ENCODE data around the gene CDH16. TPM values are rescaled to one million over a fixed set of nuclear protein-coding genes. Genes with fewer than 3 reads are reported as not detected.

The CDH16 gene
- total RNA-seq, 1 experiment from 2014 or later = not detected

DNA sequence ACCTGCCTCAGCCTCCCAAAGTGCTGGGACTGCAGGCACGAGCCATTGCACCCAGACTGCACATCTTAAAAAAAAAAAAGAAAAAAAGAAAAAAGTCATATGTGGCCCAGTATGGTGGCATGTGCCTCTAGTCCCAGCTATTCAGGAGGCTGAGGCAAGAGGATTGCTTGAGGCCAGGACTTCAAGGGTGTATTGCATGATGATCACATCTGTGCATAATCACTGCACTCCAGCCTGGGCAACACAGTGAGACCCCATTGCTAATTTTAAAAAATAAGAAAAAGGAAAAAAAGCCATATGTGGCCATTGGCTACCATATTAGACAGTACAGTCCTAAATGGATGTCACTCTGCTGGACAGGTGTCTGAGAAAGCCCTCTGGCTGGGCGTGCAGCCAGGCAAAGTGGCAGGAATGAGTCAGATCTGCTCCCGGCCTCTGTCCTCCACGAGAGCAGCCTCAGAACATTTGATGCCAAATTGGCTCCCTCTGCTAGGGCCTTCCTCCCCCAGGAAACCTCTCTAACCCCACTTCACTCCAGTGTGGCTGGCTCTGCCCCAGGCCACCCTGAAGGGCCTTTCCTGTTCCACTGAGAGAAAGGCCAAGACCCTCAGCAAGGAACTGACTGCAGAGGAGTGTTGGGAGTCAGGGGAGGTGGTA lies 59.8 kb downstream of the CDH16 start:
- intact Hi-C loops (cut with micrococcal nuclease) = no loop called here
- Mint-ChIP-seq H3K9me3 (ENCODE audit: unreplicated experiment) (no peaks in the 10 kb centered on the region), H3K27me3 (ENCODE audit: insufficient read depth, unreplicated experiment) (no peaks in the 10 kb centered on the region), H3K4me3 (ENCODE audit: unreplicated experiment) (no peak overlapping the region), H3K4me1 (ENCODE audit: insufficient read depth, unreplicated experiment) (peaks cover 5% of the 10 kb centered on the region), H3K27ac (ENCODE audit: low read depth, unreplicated experiment) (no peak overlapping the region), H3K36me3 (ENCODE audit: insufficient read depth, unreplicated experiment) (no peaks in the 10 kb centered on the region)
- ChIA-PET CTCF (interaction anchor here (0.7 to 5.4 kb wide), 6 partner anchors 9 to 49 kb away, joined by 3 to 43 read pairs (median 6); partner anchors contain the start of gene NAE1), POLR2A (no interaction called here)
- DNase-seq (ENCODE audit: unreplicated experiment) = peak; percentile 87
- no TSS peak for BruUV-seq (replicated peaks)
- TF ChIP-seq, protein P1, sequence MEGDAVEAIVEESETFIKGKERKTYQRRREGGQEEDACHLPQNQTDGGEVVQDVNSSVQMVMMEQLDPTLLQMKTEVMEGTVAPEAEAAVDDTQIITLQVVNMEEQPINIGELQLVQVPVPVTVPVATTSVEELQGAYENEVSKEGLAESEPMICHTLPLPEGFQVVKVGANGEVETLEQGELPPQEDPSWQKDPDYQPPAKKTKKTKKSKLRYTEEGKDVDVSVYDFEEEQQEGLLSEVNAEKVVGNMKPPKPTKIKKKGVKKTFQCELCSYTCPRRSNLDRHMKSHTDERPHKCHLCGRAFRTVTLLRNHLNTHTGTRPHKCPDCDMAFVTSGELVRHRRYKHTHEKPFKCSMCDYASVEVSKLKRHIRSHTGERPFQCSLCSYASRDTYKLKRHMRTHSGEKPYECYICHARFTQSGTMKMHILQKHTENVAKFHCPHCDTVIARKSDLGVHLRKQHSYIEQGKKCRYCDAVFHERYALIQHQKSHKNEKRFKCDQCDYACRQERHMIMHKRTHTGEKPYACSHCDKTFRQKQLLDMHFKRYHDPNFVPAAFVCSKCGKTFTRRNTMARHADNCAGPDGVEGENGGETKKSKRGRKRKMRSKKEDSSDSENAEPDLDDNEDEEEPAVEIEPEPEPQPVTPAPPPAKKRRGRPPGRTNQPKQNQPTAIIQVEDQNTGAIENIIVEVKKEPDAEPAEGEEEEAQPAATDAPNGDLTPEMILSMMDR (IDR thresholded peaks at IDR 0.05; ENCODE audit: unreplicated experiment) = no peak

Other genes starting within 250 kb of the CDH16 start
- gene CMTM4, start 222.1 kb downstream of the CDH16 start, total RNA-seq (2022) = 27.2 and 36.7 TPM in 2 replicates
- 97.7 and 106 TPM in 2 replicates for gene DYNC1LI2, start 167.3 kb downstream of the CDH16 start, total RNA-seq (2022)
- gene TERB1, start 117.3 kb downstream of the CDH16 start, total RNA-seq (2022) = 0.26 and 0.69 TPM in 2 replicates
- 65.5 and 65.7 TPM in 2 replicates for gene NAE1, start 87.9 kb downstream of the CDH16 start, total RNA-seq (2022)
- gene CA7, start 74.5 kb downstream of the CDH16 start, total RNA-seq (2022) = not detected in 2 replicates
- gene PDP2, start 38.4 kb downstream of the CDH16 start, total RNA-seq (2022) = 21.5 and 22.8 TPM in 2 replicates
- 0.29 TPM in 1 of 2 replicates, not detected in the other for gene RRAD, start 6.7 kb upstream of the CDH16 start, total RNA-seq (2022)
- gene CIAO2B, start 15.5 kb upstream of the CDH16 start, total RNA-seq (2022) = 133 and 159 TPM in 2 replicates
- 65.7 and 68.7 TPM in 2 replicates for gene CES2, start 16.6 kb upstream of the CDH16 start, total RNA-seq (2022)
- 0.52 and 0.65 TPM in 2 replicates for gene CES3, start 42.4 kb upstream of the CDH16 start, total RNA-seq (2022)
- 5.1 and 6.6 TPM in 2 replicates for gene CES4A, start 69.7 kb upstream of the CDH16 start, total RNA-seq (2022)
- 87.1 and 105 TPM in 2 replicates for gene CBFB, start 110.3 kb upstream of the CDH16 start, total RNA-seq (2022)
- gene PHAF1, start 191.1 kb upstream of the CDH16 start, total RNA-seq (2022) = 13.8 and 14.5 TPM in 2 replicates
- 0.84 and 1.9 TPM in 2 replicates for gene B3GNT9, start 232.1 kb upstream of the CDH16 start, total RNA-seq (2022)
- gene TRADD, start 241.0 kb upstream of the CDH16 start, total RNA-seq (2022) = 12.9 and 13.3 TPM in 2 replicates
- 15.9 and 17.2 TPM in 2 replicates for gene FBXL8, start 241.1 kb upstream of the CDH16 start, total RNA-seq (2022)
- gene HSF4, start 245.9 kb upstream of the CDH16 start, total RNA-seq (2022) = 34.3 and 34.8 TPM in 2 replicates

All from MCF 10A (cell line).